EH (cell line): Measurements from ENCODE around the gene TNFRSF18.
"Not testable (repeated sequence)": the region's sequence is repeated elsewhere in the genome, so short reads cannot be mapped to it uniquely, and the experiment has no call there.

Experiments used
- DNase-seq: peaks from one replicate; pipeline ENCODE4 v3.0.0-alpha.2; 2015; ENCODE audit warnings: low read depth

The TNFRSF18 gene, protein sequence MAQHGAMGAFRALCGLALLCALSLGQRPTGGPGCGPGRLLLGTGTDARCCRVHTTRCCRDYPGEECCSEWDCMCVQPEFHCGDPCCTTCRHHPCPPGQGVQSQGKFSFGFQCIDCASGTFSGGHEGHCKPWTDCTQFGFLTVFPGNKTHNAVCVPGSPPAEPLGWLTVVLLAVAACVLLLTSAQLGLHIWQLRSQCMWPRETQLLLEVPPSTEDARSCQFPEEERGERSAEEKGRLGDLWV

DNA sequence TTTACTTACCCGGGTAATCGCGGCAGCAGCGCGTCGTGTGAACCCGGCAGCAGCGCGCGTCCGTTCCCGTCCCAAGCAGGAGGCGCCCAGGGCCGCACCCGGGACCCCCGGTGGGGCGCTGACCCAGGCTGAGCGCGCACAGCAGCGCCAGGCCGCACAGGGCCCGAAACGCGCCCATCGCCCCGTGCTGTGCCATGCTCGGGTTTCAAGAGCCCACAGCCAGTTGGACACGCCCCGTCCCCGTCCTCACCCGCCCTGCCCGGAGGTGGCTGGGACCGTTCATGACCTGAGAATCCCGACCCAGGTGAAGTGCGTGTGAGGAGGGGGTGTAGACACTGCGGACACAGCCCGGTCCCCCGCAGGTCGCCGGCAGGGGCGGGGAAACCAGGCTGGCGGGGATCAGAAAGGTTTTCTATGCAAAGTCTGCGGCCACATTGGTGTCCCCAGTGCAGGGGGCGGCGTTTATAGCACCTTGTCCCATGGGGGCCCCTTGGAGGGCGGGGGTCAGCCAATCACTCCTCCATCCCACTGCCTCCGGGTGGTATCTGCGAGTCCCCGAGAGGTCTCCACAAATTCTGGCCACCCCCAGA is at the start of gene TNFRSF18:
Gene TNFRSF18 (minus strand): TSS at position 217 of the 590 bp plus-strand sequence. CDS start 21 bp downstream, at position 196.
- no peak for DNase-seq

DNA sequence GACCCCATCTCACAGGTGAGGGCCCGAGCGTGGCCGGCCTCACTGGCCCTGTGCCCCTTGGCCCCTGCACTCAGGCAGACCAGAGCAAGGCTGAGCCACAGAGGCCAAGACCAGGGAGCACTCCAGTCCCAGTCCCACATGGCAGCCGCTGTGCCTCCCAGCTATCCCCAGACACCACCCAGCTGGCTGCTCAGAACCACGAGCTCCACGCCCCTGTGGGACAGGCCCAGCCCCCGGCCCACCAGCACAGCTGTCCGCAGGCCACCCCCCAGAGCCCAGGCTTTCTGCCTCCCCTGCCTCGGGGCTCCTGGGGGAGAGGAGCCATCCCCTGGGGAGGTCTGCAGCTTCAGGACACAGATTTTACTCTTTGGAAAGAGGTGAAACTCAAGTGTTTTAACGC is 49.2 kb upstream of the TNFRSF18 start:
- no peak for DNase-seq

DNA sequence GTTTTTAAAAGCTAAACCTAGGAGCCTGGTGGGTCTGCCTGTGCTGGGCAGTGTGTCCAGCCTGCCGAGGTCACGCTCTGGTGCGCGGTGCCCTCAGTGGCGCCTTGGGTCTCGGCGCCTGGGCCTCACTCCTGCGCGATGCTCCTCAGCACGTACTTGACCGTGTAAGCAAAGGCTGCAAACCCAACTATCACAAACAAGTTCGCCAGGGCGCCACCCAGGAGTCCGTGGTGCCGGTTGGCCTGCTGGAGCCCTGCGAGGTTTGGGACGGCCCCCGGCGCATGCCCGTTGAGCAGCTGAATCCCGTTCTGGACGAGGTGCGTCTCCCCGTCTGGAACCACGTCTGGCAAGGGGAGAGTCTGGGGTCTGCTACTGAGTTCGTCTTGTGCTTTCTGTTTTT is 48.7 kb upstream of the TNFRSF18 start:
- DNase-seq = no peak

DNA sequence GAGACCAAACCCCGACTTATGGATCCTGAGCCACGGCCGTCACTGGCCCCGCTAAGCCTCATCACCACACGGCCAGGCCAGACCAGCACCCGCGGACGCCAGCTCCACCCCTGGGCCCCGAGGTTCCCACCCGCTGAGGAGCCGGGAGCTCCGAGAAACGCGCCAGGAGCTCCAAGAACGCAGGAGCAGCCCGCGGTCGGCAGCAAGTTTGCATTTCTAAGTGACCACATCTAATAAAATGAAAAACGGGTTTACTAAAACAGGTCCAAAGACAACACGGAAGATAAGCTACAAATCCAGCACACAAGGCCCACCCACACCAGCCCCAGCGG is 48.2 kb upstream of the TNFRSF18 start:
- DNase-seq = no peak

DNA sequence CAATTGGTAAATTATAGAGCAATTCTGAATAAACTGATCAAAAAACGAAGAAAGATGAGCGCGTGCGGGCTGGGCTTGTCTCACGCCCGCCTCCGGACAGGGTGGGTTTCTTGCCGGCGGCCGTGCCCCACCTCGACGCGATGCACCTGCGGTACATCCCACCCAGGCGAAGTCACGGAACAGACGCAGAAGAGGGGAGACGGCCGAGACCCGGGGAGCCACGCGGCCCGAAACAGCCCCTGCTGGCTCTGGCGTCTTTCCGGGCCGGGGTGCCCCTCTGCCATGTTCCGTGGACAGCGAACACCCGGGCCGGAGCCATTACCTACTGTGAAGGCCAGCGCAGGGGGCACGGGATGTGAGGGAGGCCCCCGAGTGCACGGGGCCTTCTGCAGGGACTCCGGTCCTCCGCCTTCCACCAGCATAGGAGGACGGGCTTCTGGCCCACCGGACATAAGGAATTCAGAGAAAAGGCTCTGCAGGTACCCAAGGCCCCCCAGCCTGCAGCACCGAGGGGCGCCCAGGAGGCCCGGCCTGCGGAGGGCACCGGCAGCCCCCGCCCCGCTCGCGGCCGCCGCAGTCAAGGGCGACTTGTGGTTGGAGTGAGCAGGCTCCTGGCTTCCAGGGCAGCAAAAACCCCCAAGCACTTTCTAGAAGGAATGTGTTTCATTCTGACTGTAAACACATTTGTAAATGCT is 47.7 kb upstream of the TNFRSF18 start:
- no peak for DNase-seq

DNA sequence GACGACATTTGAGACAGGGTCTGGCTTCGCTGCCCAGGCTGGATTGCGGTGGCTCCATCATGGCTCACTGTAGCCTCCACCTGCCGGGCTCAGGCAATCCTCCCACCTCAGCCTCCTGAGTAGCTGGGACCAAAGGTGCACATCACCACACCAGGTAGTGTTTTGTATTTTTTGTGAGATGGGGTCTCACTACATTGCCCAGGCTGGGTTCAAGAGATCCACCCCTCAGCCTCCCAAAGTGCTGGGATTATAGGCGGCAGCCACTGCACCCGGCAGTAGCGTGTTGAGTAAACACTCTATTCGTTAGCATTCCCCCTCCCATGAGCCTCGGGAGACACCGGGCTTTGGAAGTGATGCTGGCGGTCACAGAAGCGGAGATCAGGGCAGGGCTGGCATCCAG is 46.9 kb upstream of the TNFRSF18 start:
- DNase-seq = no peak

DNA sequence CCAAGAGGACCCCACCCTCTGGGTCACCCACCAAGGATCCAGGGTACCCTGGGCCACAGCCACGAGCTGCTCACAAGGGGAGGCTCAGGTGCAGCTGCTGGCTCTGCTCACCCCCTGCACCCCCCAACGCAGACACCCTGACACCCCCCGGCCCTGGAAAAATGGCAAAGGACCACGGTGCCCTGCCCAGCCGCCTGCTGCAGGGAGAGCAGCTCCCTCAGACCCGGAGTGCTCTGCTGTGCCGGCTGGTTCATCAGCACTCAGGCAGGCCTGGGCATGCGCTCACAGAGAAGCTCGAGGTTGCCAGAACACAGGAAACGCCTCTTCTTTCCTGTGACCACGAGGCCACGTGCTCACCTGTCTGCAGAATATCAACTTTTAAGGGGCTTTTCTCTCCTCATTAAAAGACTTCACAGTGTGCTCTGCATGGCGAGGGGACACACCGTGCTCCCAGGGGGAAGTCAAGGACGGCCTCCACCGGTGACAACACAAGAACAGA is 44.4 kb upstream of the TNFRSF18 start:
- DNase-seq = no peak

DNA sequence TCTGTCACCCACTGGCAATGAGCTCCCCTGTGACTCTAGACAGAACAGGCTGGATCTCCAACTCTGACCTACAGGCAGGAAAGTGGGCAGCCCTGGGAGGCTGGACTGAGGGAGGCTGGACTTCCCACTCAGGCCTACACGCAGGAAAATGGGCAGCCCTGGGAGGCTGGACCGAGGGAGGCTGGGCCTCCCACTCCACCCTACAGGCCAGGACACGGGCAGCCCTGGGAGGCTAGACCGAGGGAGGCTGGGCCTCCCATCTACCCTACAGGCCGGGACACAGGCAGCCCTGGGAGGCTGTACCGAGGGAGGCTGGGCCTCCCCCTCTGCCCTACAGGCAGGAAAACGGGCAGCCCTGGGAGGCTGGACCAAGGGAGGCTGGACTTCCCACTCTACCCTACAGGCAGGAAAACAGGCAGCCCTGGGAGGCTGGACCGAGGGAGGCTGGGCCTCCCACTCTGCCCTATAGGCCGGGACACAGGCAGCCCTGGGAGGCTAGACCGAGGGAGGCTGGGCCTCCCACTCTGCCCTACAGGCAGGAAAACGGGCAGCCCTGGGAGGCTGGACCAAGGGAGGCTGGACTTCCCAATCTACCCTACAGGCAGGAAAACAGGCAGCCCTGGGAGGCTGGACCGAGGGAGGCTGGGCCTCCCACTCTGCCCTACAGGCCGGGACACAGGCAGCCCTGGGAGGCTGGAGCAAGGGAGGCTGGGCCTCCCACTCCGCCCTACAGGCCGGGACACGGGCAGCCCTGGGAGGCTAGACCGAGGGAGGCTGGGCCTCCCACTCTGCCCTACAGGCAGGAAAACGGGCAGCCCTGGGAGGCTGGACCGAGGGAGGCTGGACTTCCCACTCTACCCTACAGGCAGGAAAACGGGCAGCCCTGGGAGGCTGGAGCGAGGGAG is 41.9 kb upstream of the TNFRSF18 start:
- DNase-seq = not testable (repeated sequence)

DNA sequence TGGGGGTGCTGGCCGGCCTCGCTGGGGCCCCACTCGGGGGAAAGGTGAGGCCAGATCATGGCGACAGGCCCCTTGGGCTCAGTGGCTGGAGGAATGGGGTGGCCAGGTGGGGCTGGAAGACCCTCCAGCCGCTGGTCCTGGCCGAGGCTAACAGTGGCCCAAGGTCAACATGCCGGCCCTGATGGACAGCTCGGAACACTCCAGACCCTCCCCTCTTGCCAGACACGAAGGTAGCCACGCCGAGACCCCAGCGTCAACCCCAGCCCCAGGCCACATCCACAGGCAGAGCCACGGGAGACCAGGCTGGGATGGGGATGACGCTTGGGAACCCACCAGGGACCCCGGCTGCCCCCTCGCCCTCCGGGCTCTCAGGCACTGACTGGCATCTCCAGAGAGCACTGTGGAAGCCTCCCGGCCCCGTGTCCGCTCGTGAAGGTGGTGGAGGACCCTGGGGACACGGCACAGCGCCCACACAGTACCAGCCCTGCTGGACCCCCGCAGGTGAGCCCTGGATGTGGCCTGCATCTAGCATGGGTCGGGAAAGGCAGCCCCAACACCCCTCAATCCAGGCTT is 41.0 kb upstream of the TNFRSF18 start:
- no peak for DNase-seq

DNA sequence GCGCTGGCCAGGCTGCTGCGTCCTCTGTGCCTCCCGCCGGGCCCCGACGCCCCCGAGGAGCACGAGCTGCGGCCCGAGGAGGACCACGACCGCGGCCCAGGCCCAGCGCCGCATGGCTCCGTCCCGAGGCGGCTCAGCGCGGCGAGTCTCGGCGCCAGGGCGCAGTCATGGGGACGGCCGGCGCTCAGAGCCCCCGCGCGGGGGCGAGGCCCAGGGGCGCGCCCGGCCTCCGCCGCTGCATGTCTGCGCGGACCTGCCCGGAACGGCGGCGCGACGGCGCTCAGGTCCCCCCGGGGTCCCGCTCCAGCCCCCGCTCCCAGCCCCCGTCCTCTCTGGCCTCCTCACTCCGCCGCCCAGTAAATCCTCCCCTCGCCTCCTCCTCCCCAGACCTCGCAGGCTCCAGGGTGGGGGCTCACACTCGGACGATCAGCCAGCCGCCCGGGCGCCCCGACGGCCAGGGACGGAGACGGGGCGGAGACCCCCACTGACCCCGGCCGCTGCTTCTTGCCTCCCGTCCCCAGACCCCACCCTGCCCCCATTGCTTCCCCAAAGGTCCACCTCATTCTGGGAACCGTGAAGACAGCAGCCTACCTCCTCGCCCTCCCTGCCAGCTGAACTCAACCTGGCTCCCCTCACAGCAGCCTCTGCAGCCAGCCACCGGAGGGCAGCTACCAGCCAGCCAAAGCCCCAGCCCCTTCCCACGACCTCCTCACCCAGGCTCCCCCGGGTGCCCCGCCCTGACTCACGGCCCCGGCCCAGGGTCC is 40.4 kb upstream of the TNFRSF18 start, which contains the start of gene C1QTNF12:
Gene C1QTNF12 (minus strand): TSS at position 146 of the 764 bp plus-strand sequence. CDS start 32 bp downstream, at position 114.
- no peak for DNase-seq

DNA sequence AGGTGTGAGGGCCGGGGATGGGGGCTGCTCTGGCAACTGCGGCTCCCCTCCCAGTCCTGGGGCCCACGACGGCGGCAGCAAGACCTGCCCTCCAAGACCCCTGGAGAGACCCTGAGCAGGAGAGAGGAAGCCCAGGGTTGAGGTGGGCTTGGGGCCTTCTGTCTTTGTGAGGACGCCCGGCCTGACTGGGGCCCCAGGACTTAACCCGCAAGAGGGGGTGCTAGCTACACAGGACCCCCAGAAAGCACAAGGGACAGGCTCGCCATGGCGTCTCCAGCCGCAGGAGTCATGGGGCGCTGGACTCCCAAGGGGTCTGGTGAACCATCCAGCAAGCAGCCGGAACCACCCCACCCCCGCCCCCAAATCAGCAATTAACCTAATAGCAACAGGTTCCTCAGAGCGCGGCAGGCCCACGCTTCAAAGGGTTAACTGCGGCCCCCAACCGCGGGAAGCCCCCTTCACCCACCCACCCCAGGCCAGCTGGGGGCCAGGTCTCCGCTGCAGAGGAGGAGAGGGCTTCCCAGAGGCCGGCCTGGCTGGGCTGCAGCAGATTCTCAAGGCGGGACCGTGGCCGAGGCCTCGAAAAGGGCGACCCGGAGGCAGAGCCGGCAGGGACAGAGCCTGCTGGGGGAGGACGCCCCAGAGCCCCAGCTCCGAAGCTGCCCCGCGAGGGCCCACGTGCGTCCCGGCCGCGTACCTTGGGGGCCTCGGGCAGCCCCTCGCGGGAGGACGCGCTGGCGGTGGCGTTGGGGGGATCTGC is 39.6 kb upstream of the TNFRSF18 start:
- DNase-seq = no peak

DNA sequence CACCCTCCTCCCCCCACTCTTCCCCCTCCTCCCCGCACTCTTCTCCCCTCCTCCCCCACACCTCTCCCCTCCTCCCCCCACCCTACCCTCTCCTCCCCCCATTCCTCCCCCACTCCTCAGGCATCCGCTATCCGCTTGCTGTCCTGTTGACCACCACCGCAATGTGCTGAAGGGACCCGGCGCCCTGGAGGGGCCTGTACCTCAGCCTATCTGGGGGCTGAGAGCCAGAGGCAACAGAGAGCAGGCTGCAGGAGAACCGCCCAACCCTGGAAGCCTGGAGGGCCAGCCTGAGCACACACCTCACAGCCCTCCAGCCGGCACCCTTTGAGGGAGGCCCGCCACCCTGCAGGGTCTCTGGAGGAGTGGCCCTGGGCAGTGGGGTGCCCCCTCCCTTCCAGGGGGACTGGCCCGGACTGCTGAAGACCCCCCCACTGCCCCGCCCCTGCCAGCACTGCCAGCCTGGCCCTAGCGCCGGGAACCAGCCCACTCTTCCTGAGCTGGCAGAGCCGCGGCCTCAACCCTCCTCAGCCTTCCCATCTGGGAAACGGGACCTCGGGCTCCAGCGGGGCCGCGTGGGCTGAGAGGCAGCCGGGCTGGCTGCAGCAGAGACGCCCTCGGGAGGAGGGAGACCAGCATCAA is 38.9 kb upstream of the TNFRSF18 start:
- no peak for DNase-seq

DNA sequence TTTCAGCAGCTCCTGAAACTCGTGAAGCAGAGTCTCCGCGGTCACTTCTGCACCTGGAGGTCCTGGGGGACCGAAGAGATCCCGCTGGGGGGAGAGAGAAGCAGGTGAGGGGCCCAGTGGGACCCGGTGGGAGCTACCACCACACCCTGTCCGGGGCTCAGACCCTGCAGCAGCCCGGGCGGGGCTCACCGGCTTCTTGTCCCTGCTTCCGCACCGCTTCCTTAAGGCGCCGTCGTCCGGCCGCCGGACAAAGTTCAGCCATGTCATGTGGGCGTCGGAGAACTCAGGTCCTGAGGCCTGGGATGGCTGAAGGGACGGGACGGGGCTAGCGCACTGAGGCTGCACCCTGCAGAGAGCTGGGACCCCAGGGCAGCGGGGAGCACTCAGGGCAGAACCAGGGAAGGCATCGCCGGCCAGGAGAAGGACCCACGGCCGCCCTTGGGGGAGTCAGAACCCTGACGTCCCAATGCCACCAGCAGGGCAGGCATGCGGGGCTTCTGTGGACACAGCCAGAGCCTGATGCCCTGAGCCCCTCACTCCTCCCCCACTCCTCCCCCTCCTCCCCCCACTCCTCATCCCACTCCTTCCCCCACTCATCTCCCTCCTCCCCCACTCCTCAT is 37.9 kb upstream of the TNFRSF18 start:
- DNase-seq = no peak

DNA sequence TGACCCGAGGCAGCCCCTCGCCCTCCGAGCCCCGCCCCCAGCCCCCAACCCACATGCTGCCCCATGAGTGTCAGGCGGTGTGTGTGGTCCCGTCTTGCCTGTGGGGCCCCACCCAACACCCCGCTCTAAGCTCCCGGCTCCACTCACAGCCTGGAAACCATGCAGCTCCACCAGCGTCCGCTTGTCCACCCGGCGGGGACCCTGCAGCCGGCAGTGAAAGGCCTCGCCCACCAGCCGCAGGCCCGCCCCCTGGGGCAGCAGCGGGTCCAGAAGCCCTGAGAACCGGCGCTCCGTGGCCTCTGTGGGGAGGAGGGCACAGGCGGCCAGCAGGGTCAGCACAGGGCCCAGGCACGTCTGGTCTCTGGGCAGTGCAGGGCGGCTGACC is 37.4 kb upstream of the TNFRSF18 start:
- no peak for DNase-seq

DNA sequence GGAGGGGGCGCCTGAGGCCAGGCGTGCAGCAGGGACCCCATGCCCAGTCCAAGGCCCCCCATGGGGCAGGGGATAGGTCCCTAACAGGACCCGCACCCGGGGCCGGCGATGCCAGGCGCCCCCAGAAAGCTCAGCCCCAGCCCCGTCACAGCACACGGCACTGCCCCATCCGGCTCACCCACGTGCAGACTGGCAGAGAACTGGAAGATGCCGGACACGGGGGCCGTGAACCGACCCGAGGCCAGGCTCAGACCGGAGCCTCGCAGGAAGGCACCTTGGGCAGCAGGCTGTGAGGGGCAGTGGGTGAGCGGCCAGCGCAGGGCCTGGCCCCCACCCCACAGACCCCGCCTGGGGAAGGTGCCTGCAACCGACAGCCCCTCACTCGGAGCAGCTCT is 36.9 kb upstream of the TNFRSF18 start:
- DNase-seq = no peak

DNA sequence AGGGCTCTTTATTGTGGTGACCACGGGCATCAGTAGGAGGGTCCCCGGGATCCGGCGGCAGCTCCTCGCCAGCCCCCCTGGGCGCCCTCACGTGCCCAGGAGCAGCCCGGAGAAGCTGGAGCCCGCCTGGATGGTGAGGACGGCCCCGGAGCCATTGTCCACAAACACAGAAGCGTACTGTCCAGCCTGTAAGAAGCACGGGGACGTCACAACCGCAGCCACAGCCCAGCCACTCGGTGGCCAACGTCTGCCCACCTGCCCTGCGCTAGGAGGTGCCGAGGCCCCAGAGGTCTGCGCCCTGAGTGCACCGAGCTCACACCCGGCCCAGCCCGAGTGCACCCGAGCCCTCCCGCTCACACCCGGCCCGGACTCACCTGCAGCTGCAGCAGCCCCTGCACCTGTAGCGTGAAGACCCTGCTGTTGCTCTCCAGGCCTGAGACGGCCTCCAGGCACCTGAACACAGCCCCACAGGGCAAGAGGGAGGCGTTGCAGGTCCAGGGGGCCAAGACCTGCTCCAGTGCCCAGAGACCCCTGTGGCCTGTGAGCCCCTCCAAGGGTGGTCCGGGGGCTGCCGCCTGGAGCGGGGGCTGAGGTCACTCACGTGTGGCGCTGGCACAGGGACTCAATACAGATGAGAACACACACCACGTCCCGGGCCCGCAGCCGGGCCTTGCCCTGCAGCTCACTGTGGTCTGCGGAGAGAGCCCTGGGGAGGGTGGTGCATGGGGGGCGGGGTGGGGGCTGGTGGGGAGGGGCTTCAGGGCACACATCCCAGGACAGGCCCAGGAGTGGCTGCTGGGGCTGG is 36.3 kb upstream of the TNFRSF18 start:
- no peak for DNase-seq

DNA sequence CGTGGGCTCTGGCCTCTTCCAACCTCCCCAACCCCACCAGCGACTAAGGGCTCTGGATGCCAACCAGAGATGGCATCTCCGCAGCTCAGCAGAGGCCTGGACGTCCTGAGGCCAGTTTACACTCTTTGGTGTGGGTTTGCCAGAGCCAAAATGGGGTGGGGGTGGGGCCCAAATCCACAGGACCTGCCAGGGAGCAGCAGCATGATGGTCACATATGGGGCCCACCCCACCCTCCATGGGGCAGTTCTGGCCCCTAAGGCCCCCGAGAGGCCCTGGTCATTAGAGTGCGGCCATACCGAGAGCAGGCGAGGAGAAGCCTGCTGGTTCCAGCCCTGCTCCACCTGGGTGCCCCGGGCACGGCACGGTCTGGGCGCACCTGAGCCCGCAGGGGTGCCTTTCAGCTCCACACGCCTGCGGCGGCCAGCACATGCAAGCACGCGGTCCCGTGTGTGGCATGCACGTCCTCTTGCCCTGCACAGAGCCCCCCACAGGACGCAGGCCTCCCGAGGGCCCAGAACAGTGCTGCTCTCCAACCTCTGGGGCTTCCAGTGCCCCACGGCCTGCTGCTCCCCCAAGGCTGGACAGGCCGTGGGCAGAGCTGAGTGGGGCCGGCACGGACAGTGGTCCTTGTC is 35.3 kb upstream of the TNFRSF18 start:
- DNase-seq = no peak
